GM13977 (cell line): ENCODE measurements around the gene SPOP.

Source experiments
- DNase-seq: peaks from one replicate; pipeline ENCODE4 v3.0.0; 2012; ENCODE audit warnings: low spot score
- CTCF ChIP-seq: IDR thresholded peaks from 2 replicates; pipeline ENCODE4 v1.5.1; 2012; ENCODE audit warnings: mild to moderate bottlenecking, control low read depth; ENCODE audit not compliant: insufficient read depth; ENCODE audit errors: extremely low read depth, missing control alignments
- in situ Hi-C: fragments of 300-500 bp; cut with MboI; formaldehyde crosslinking; loops from one replicate; pipeline ENCODE4 v1.12.0; 2022; ENCODE audit warnings: low sequenced_read_pairs, low pct_unique_long_range_greater_than_20kb, mixed read lengths, inconsistent platforms; ENCODE audit not compliant: unreplicated experiment

The SPOP gene

GRCh38 chr17:49707608-49708514 is 30.0 kb upstream of the SPOP start, which contains the start of gene SLC35B1:
Gene SLC35B1 (minus strand): TSS chr17:49707964. CDS start chr17:49707833, 131 bp downstream.
- in situ Hi-C loops = loop anchor here (10.0 to 25.0 kb wide), 2 partner anchors 77 to 279 kb away; partner anchors contain the start of genes DLX3 and KAT7
- peak; percentile 98 for DNase-seq
- peak; percentile 99 for TF ChIP-seq CTCF

- DNase-seq = no peak
- no peak for TF ChIP-seq CTCF
- in situ Hi-C loops = loop anchor here (10.0 to 25.0 kb wide), 2 partner anchors 78 to 280 kb away; partner anchors contain the start of genes DLX3 and KAT7
These were observed 29.3 kb upstream of the SPOP start for GRCh38 chr17:49707246-49707607.

GRCh38 chr17:49705254-49705653 is 27.4 kb upstream of the SPOP start:
- DNase-seq = no peak
- no peak for TF ChIP-seq CTCF
- in situ Hi-C loops = loop anchor here (10.0 to 25.0 kb wide), 2 partner anchors 80 to 282 kb away; partner anchors contain the start of genes DLX3 and KAT7

- TF ChIP-seq CTCF = peak; percentile 54
- in situ Hi-C loops = loop anchor here (5.0 to 25.0 kb wide), 3 partner anchors 81 to 284 kb away; partner anchors contain the start of genes DLX3 and KAT7
- no peak for DNase-seq
These were observed 25.8 kb upstream of the SPOP start for GRCh38 chr17:49703557-49704277.

GRCh38 chr17:49700960-49701359 is 23.1 kb upstream of the SPOP start:
- no peak for DNase-seq
- in situ Hi-C loops = loop anchor here (5.0 to 25.0 kb wide), 3 partner anchors 84 to 286 kb away; partner anchors contain the start of genes DLX3 and KAT7
- TF ChIP-seq CTCF = no peak

- DNase-seq = no peak
- in situ Hi-C loops = loop anchor here (5.0 to 25.0 kb wide), 3 partner anchors 85 to 287 kb away; partner anchors contain the start of genes DLX3 and KAT7
- no peak for TF ChIP-seq CTCF
These were observed 22.2 kb upstream of the SPOP start for GRCh38 chr17:49699966-49700575.
